Lower leg skin (tissue), 4 donors: ENCODE results near the gene ADGB. TPM values are rescaled to one million over a fixed set of nuclear protein-coding genes. Genes with fewer than 3 reads are reported as not detected.
"Not testable (repeated sequence)": the region's sequence is repeated elsewhere in the genome, so short reads cannot be mapped to it uniquely, and the experiment has no call there.

Experiments
- DNase-seq, 2 donors: peaks; one replicate each; pipeline ENCODE4 v3.0.0-alpha.2; 2019; ENCODE audit warnings: low spot score in 2 of 2
- H3K4me3 ChIP-seq: fragments of 200-600 bp; sonication (generic); 2 replicates; pipeline ENCODE4 v1.5.1; 2017; ENCODE audit warnings: mild to moderate bottlenecking, low read depth; ENCODE audit not compliant: poor library complexity, severe bottlenecking
- POLR2A ChIP-seq, 2 donors: fragments of 450-650 bp; IDR thresholded peaks; one replicate each; pipeline ENCODE4 v1.6.1; 2016 to 2017; ENCODE audit warnings: antibody characterized with exemption in 2 of 2, mild to moderate bottlenecking in 1 of 2, moderate library complexity in 1 of 2
- WGBS, 2 donors: methylation state at CpG; one replicate each; pipeline ENCODE4 v1.1.5; 2018; 5-methylcytosine and 5-hydroxymethylcytosine counted together
- intact Hi-C: fragments of 100-400 bp; cut with DNase I; formaldehyde crosslinking; loops from one replicate; pipeline ENCODE4 v1.15.0; 2023; ENCODE audit warnings: low total_unique reads
- total RNA-seq, 4 donors: library from RNA; depleted of rRNA; stranded (reverse); fragments of >200 nt; gene quantifications; one replicate each; pipeline ENCODE4 v1.1.0, GENCODE V29; 2016
- TF ChIP-seq, protein P1 (sequence below), 3 donors: fragments of 450-650 bp; IDR thresholded peaks; one replicate each; pipeline ENCODE4 v1.5.1; 2016; ENCODE audit warnings: antibody characterized with exemption in 3 of 3, mild to moderate bottlenecking in 3 of 3, moderate library complexity in 2 of 3

Gene ADGB
- 1 to 10 TPM in 2 of 4 donors, under 1 TPM in 1, not detected in 1; 0.06 to 1.9 (median 1.8) TPM for total RNA-seq

DNA sequence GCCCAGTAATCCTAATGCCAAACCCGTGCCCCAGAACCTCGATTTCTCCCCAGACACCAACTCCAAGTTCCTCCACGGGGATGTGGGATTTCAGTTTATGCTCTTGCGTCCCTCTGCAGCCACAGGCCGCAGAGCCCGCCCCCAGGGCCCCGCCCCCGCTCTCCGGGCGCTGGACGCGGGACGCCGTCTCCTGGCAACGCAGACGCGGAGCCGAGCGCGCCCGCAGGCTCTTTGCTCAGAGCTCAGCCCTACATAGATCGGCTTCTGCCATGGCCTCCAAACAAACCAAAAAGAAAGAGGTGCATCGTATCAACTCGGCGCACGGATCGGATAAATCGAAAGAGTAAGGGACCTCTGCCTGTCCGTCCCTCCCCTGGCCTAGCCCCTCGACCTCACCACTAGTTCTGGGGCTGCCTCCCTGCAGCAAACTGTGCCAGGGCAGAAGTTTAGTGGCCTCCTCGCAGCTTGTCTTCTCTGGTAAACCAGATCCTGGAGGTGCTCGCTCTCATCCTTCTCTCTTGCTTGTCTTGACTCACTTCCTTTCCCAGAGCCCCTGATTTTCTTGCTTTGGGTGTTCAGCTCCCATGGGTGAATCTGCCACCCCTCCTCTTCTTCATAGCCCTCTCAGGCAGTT, at the start of gene ADGB:
ADGB (plus strand) TSS at position 201 of the 634 bp plus-strand sequence; CDS start at position 270, 69 bp downstream.
- TF ChIP-seq POLR2A (IDR thresholded peaks at IDR 0.05): no peak
- TF ChIP-seq, protein P1, sequence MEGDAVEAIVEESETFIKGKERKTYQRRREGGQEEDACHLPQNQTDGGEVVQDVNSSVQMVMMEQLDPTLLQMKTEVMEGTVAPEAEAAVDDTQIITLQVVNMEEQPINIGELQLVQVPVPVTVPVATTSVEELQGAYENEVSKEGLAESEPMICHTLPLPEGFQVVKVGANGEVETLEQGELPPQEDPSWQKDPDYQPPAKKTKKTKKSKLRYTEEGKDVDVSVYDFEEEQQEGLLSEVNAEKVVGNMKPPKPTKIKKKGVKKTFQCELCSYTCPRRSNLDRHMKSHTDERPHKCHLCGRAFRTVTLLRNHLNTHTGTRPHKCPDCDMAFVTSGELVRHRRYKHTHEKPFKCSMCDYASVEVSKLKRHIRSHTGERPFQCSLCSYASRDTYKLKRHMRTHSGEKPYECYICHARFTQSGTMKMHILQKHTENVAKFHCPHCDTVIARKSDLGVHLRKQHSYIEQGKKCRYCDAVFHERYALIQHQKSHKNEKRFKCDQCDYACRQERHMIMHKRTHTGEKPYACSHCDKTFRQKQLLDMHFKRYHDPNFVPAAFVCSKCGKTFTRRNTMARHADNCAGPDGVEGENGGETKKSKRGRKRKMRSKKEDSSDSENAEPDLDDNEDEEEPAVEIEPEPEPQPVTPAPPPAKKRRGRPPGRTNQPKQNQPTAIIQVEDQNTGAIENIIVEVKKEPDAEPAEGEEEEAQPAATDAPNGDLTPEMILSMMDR (IDR thresholded peaks at IDR 0.05): no peak
- WGBS, 2 donors: 4 to 12% methylated on average over 18 to 30 of the region's 32 CpGs

GRCh38 chr6:146550911-146551310, 47.9 kb upstream of the ADGB start:
- H3K4me3 ChIP-seq: no peak overlapping the region
- 39 to 47% methylated on average over 6 of the region's 6 CpGs for WGBS, 2 donors
- intact Hi-C loops: no loop called here
- DNase-seq: peak in 1 of 2 donors; percentile 34
- no peak for TF ChIP-seq POLR2A (IDR thresholded peaks at IDR 0.05)

More for the DNA sequence above, at the start of gene ADGB:
- DNase-seq: peak in 1 of 2 donors; percentile 19
- H3K4me3 ChIP-seq: no peak within 1 kb of the TSS
- intact Hi-C loops: no loop called here

- no peak for DNase-seq
- intact Hi-C loops: no loop called here
Observed at GRCh38 chr6:146551545-146551944, 47.2 kb upstream of the ADGB start.

DNA sequence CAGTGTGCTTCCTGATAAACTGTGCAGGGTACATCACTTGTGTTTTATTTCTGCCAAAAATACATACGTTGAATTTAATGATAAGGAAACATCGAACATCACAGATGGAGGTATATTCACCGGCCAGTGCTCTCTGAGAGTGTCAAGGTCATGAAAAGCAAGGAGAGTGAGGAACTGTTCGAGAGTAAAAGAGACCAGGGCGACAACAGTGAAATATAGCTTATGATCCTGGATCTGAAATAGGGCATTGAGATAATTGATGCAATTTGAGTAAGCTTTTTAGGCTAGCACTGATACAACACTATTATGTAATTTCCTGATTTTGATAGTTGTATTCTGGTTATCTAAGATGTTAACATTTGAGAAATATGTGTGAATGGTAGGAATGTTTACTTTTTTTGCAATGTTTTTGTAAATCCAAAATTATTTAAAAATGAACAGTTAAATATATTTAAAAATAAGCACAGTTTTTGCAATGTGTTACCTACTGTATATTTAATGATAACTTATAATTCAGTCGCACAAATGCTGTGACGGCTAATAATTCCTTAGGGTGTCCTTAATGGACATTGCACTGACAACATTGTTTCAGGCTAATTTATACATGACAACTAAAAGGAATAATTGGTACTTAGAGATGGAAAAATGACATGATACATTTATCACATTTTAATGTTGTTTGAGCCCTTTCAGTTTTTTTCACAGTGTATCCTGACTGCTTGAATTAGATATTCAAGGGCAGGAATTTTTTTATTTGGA, 45.2 kb upstream of the ADGB start:
- TF ChIP-seq, protein P1 (IDR thresholded peaks at IDR 0.05): no peak
- TF ChIP-seq POLR2A (IDR thresholded peaks at IDR 0.05): no peak
- H3K4me3 ChIP-seq: no peak overlapping the region
- DNase-seq: no peak
- intact Hi-C loops: no loop called here
- 84 to 88% methylated on average over 7 of the region's 7 CpGs for WGBS, 2 donors

More at GRCh38 chr6:146551545-146551944, 47.2 kb upstream of the ADGB start:
- TF ChIP-seq, protein P1 (IDR thresholded peaks at IDR 0.05): no peak
- no peak for TF ChIP-seq POLR2A (IDR thresholded peaks at IDR 0.05)
- WGBS, 2 donors: 75 to 82% methylated on average over 7 of the region's 7 CpGs
- H3K4me3 ChIP-seq: no peak overlapping the region

DNA sequence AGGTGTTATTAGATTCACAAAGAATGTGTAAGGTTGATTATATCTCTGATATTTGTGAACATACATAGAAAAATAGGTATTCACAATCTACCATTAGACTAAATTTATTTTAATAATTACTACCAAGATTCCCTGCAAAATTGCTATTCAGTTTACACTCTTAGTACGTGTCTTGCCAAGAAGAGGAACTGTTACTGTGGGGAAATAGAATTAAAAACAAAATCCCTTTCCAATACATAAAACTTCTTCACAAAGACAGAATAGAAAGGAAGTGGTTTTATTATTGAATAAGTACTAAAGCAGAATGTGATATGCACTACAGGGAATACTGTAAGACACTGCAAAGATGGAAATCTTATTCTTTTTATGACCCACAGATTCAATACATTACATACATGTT, 38.2 kb upstream of the ADGB start:
- intact Hi-C loops: no loop called here
- TF ChIP-seq, protein P1 (IDR thresholded peaks at IDR 0.05): no peak
- no peak for TF ChIP-seq POLR2A (IDR thresholded peaks at IDR 0.05)
- no peak for DNase-seq
- 78 to 81% methylated on average over 1 of the region's 1 CpG for WGBS, 2 donors
- no peak overlapping the region for H3K4me3 ChIP-seq

- DNase-seq, H3K4me3 ChIP-seq, intact Hi-C loops: not testable (repeated sequence)
- 76 to 86% methylated on average over 2 of the region's 2 CpGs for WGBS, 2 donors
Observed at GRCh38 chr6:146566661-146567060, 32.1 kb upstream of the ADGB start.

DNA sequence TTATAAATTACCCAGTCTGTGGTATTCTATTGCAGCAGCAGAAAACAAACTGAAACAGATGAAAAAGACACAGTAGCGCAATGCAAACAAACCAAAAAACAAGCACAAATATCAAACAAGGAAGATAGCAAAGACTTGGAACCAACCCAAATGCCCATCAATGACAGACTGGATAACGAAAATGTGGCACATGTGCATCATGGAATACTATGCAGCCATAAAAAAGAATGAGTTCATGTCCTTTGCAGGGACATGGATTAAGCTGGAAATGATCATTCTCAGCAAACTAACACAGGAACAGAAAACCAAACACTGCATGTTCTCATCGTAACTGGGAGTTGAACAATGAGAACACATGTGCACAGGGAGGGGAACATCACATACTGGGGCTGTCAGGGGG, 30.2 kb upstream of the ADGB start:
- intact Hi-C loops, DNase-seq, H3K4me3 ChIP-seq: not testable (repeated sequence)
- WGBS, 2 donors: 82 to 87% methylated on average over 3 of the region's 3 CpGs
